GM12865 (cell line): ENCODE results near the gene XPNPEP2.

Experiments
- DNase-seq: peaks from one replicate; pipeline ENCODE4 v3.0.0; 2010; ENCODE audit warnings: low read depth
- H3K4me3 ChIP-seq: 2 replicates; pipeline ENCODE4 v1.5.1; 2011; ENCODE audit warnings: mild to moderate bottlenecking, low read depth, low read length, control low read depth
- TF ChIP-seq, protein P1 (sequence below): IDR thresholded peaks from 2 replicates; pipeline ENCODE4 v1.5.1; 2011; ENCODE audit warnings: low read length, control low read depth, low read depth, inconsistent platforms; ENCODE audit not compliant: insufficient read depth; ENCODE audit errors: missing control alignments

XPNPEP2 gene

DNA sequence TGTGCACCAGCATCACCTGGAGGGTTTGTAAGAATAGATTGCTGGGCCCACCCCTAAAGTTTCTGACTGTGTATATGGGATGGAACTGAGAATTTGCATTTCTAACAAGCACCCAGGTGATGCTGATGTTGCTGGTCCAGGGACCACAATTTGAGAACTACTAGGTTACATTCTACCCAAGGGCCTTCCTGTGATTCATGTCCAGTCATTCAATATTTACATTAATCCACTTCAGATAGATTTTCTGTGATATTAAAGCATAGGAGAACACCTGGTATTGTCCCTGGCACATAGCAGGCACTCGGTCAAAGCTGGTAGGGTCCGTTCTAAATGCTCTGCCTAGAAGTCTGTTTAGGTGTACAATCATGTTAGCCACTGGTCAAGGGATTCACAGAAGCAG, 19.5 kb upstream of the XPNPEP2 start:
- no peak for DNase-seq
- no peak overlapping the region for H3K4me3 ChIP-seq
- TF ChIP-seq, protein P1, sequence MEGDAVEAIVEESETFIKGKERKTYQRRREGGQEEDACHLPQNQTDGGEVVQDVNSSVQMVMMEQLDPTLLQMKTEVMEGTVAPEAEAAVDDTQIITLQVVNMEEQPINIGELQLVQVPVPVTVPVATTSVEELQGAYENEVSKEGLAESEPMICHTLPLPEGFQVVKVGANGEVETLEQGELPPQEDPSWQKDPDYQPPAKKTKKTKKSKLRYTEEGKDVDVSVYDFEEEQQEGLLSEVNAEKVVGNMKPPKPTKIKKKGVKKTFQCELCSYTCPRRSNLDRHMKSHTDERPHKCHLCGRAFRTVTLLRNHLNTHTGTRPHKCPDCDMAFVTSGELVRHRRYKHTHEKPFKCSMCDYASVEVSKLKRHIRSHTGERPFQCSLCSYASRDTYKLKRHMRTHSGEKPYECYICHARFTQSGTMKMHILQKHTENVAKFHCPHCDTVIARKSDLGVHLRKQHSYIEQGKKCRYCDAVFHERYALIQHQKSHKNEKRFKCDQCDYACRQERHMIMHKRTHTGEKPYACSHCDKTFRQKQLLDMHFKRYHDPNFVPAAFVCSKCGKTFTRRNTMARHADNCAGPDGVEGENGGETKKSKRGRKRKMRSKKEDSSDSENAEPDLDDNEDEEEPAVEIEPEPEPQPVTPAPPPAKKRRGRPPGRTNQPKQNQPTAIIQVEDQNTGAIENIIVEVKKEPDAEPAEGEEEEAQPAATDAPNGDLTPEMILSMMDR = no peak

- H3K4me3 ChIP-seq = no peak overlapping the region
- DNase-seq = no peak
- TF ChIP-seq, protein P1 = no peak
These were observed 18.7 kb upstream of the XPNPEP2 start for GRCh38 chrX:129719931-129720530.

DNA sequence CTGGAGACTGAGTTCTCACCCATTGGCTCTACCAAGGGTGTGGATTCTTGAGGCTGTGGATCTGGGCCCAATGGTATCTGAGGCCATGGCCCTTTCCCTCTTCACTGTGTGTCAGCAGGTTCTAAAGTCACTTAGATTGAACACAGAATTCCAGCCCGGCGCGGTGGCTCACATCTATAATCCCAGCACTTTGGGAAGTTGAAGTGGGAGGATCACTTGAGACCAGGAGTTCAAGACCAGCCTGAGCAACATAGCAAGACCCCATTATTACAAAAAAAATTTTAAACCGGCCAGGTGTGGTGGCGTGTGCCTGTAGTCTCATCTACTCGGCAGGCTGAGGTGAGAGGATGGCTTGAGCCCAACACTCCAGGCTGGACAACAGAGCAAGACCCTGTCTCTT, 18.0 kb upstream of the XPNPEP2 start:
- no peak overlapping the region for H3K4me3 ChIP-seq
- TF ChIP-seq, protein P1 = no peak
- DNase-seq = no peak

- H3K4me3 ChIP-seq = no peak overlapping the region
- TF ChIP-seq, protein P1 = no peak
- no peak for DNase-seq
These were observed 17.4 kb upstream of the XPNPEP2 start for GRCh38 chrX:129721414-129721813.

DNA sequence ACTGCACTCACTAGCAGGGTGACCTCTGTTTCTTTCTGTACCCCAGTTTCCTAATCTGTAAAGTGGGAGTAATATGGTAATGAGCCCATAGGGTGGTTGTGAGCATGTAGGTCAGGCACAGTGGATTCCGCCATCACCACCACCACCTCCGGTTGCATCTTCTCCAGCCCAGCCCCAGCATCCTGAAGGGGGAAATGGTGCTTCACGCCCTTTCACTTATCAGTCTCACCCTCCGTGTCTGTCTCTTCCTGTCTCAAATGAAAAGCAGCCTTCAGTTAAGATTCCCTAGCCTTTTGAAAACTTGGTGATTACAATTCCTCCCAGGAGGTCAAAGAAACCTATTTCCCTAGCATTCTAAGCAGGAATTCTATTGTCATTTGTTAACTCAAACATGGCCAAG, 16.9 kb upstream of the XPNPEP2 start:
- TF ChIP-seq, protein P1 = no peak
- DNase-seq = no peak

GRCh38 chrX:129723511-129723910, 15.3 kb upstream of the XPNPEP2 start:
- no peak for DNase-seq
- H3K4me3 ChIP-seq = no peak overlapping the region
- TF ChIP-seq, protein P1 = no peak

More for the DNA sequence above, 16.9 kb upstream of the XPNPEP2 start:
- H3K4me3 ChIP-seq = no peak overlapping the region

- DNase-seq = no peak
- H3K4me3 ChIP-seq = no peak overlapping the region
- TF ChIP-seq, protein P1 = no peak
These were observed 14.0 kb upstream of the XPNPEP2 start for GRCh38 chrX:129724754-129725153.
